ENCODE results near the gene AIFM2. TPM values are rescaled to one million over a fixed set of nuclear protein-coding genes. Genes with fewer than 3 reads are reported as not detected.
"Not testable (repeated sequence)": the region's sequence is repeated elsewhere in the genome, so short reads cannot be mapped to it uniquely, and the experiment has no call there.

AIFM2 gene
- total and polyA plus RNA-seq, 2 experiments from 2014 or later, result 5.4 to 6.6 TPM

GRCh38 chr10:70090013-70090412, 42.6 kb downstream of the AIFM2 start:
- Histone ChIP-seq H3K36me3 (peaks cover 39% of the 10 kb centered on the region), H3K9me3 (ENCODE audit: low read depth) (no peaks in the 10 kb centered on the region), H3K27ac (no peak overlapping the region), H3K27me3 (no peaks in the 10 kb centered on the region), H3K4me3 (no peak overlapping the region), H3K4me1 (ENCODE audit: low read depth) (no peaks in the 10 kb centered on the region)
- no peak for TF ChIP-seq CTCF (IDR thresholded peaks at IDR 0.05; ENCODE audit: low read depth, low read length)
- DNase-seq (ENCODE audit: low read depth in 1 of 2, low spot score in 1 of 2), result no peak

GRCh38 chr10:70088308-70088698, 44.3 kb downstream of the AIFM2 start:
- no peak overlapping the region for H3K4me3 ChIP-seq
- peaks cover 28% of the 10 kb centered on the region for H3K36me3 ChIP-seq
- TF ChIP-seq CTCF (IDR thresholded peaks at IDR 0.05; ENCODE audit: low read depth, low read length), result no peak

GRCh38 chr10:70087616-70088307, 44.9 kb downstream of the AIFM2 start:
- no peaks in the 10 kb centered on the region for H3K9me3 ChIP-seq (ENCODE audit: low read depth)
- DNase-seq (ENCODE audit: low read depth in 1 of 2, low spot score in 1 of 2), result peak in 1 of 2 donors; percentile 19
- no peaks in the 10 kb centered on the region for H3K27me3 ChIP-seq
- no peak for TF ChIP-seq CTCF (IDR thresholded peaks at IDR 0.05; ENCODE audit: low read depth, low read length)
- no peaks in the 10 kb centered on the region for H3K4me1 ChIP-seq (ENCODE audit: low read depth)
- no peak overlapping the region for H3K27ac ChIP-seq
- H3K4me3 ChIP-seq, result no peak overlapping the region
- peaks cover 27% of the 10 kb centered on the region for H3K36me3 ChIP-seq

More at GRCh38 chr10:70088308-70088698, 44.3 kb downstream of the AIFM2 start:
- Histone ChIP-seq H3K9me3 (ENCODE audit: low read depth) (no peaks in the 10 kb centered on the region), H3K4me1 (ENCODE audit: low read depth) (no peaks in the 10 kb centered on the region), H3K27ac (no peak overlapping the region), H3K27me3 (no peaks in the 10 kb centered on the region)
- peak in 1 of 2 donors; percentile 24 for DNase-seq (ENCODE audit: low read depth in 1 of 2, low spot score in 1 of 2)

GRCh38 chr10:70085975-70086613, 46.5 kb downstream of the AIFM2 start:
- Histone ChIP-seq H3K27ac (peak overlapping the region; percentile 17), H3K9me3 (ENCODE audit: low read depth) (no peaks in the 10 kb centered on the region), H3K27me3 (no peaks in the 10 kb centered on the region), H3K4me1 (ENCODE audit: low read depth) (no peaks in the 10 kb centered on the region), H3K4me3 (no peak overlapping the region), H3K36me3 (peaks cover 16% of the 10 kb centered on the region)
- no peak for DNase-seq (ENCODE audit: low read depth in 1 of 2, low spot score in 1 of 2)
- TF ChIP-seq CTCF (IDR thresholded peaks at IDR 0.05; ENCODE audit: low read depth, low read length), result no peak

GRCh38 chr10:70084189-70084588, 48.4 kb downstream of the AIFM2 start:
- no peak for TF ChIP-seq CTCF (IDR thresholded peaks at IDR 0.05; ENCODE audit: low read depth, low read length)
- no peaks in the 10 kb centered on the region for H3K4me1 ChIP-seq (ENCODE audit: low read depth)
- H3K36me3 ChIP-seq, result peaks cover 3% of the 10 kb centered on the region
- no peak overlapping the region for H3K27ac ChIP-seq
- H3K27me3 ChIP-seq, result no peaks in the 10 kb centered on the region
- no peak overlapping the region for H3K4me3 ChIP-seq
- peak in 1 of 2 donors; percentile 5 for DNase-seq (ENCODE audit: low read depth in 1 of 2, low spot score in 1 of 2)
- no peaks in the 10 kb centered on the region for H3K9me3 ChIP-seq (ENCODE audit: low read depth)

GRCh38 chr10:70080789-70081188, 51.8 kb downstream of the AIFM2 start:
- H3K9me3 ChIP-seq (ENCODE audit: low read depth); H3K4me3 ChIP-seq; DNase-seq (ENCODE audit: low read depth in 1 of 2, low spot score in 1 of 2); H3K27me3 ChIP-seq; H3K27ac ChIP-seq; H3K4me1 ChIP-seq (ENCODE audit: low read depth): not testable (repeated sequence)
- H3K36me3 ChIP-seq, result peaks cover 13% of the 10 kb centered on the region
